ENCODE data around the gene AREG.
"Not testable (repeated sequence)": the region's sequence is repeated elsewhere in the genome, so short reads cannot be mapped to it uniquely, and the experiment has no call there.

The AREG gene, protein sequence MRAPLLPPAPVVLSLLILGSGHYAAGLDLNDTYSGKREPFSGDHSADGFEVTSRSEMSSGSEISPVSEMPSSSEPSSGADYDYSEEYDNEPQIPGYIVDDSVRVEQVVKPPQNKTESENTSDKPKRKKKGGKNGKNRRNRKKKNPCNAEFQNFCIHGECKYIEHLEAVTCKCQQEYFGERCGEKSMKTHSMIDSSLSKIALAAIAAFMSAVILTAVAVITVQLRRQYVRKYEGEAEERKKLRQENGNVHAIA

GRCh38 chr4:74444891-74445642, at the start of gene AREG:
Gene AREG, plus strand, starts transcription at chr4:74445136. Its CDS starts 210 bp downstream, at chr4:74445346.
- peak; percentile 24 for DNase-seq (ENCODE audit: low read depth)

DNA sequence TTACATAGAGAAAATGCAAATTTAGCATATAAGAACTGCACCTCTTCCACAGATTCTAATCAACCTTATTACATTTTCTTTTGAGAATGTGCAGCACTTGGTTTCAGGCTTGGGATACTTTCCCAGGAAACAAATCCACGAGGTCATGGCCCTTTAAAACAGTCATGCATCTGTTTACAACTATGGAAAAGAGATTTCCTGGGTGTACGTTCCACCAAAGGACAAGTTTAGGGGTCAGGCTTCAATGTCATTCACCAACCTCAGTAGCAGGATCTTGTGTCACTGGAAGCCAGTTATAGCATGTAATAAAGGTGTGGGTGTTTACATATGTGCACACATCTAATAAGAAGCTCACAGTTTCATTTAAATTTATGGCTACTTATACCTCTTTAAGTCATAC, 49.3 kb upstream of the AREG start:
- no peak for DNase-seq (ENCODE audit: low read depth)

GRCh38 chr4:74397748-74398426, 47.0 kb upstream of the AREG start:
- DNase-seq (ENCODE audit: low read depth): no peak

- DNase-seq (ENCODE audit: low read depth): not testable (repeated sequence)
Observed at GRCh38 chr4:74398894-74399589, 45.9 kb upstream of the AREG start.

GRCh38 chr4:74400395-74400794, 44.5 kb upstream of the AREG start:
- DNase-seq (ENCODE audit: low read depth): no peak

GRCh38 chr4:74402692-74403456, 42.1 kb upstream of the AREG start:
- DNase-seq (ENCODE audit: low read depth): no peak

DNA sequence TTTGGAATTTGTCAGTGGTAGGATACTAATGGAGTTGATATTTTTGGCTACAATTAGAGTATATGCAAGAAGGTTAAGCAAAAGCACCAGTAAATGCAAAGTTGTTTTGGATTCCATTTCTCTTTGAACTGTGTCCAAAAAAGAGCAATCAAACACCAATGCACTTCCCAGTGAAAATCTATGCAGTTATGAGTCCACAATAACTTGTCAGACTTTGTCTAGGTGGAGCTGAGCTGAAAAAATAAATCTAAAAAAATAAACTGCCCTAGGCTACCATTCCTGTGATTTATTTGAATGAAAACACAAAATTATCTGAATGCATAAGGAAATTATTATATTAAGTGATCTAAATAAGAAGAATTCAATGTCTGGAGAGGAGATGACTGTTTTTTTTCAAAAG, 37.0 kb upstream of the AREG start:
- DNase-seq (ENCODE audit: low read depth): no peak

GRCh38 chr4:74408639-74409038, 36.3 kb upstream of the AREG start:
- no peak for DNase-seq (ENCODE audit: low read depth)

GRCh38 chr4:74410272-74410671, 34.7 kb upstream of the AREG start:
- no peak for DNase-seq (ENCODE audit: low read depth)

GRCh38 chr4:74412225-74412624, 32.7 kb upstream of the AREG start:
- DNase-seq (ENCODE audit: low read depth): no peak

DNA sequence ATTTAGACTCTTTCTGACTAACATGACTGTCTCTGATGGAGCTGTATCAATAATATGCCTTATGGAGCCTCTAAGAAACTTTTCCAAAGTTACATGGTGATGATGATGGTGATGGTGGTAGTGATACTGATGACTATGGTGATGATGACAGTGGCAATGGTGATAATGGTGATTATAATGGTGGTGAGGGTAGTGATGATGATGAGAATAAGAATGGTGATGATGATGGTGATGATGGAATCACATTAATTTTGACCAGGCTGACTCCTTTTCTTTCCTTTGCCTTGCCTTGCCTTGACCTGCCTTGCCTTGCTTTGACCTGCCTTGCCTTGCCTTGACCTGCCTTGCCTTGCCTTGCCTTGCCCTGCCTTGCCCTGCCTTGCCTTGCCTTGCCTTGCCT, 31.7 kb upstream of the AREG start:
- DNase-seq (ENCODE audit: low read depth): no peak

GRCh38 chr4:74414149-74414809, 30.7 kb upstream of the AREG start:
- no peak for DNase-seq (ENCODE audit: low read depth)

DNA sequence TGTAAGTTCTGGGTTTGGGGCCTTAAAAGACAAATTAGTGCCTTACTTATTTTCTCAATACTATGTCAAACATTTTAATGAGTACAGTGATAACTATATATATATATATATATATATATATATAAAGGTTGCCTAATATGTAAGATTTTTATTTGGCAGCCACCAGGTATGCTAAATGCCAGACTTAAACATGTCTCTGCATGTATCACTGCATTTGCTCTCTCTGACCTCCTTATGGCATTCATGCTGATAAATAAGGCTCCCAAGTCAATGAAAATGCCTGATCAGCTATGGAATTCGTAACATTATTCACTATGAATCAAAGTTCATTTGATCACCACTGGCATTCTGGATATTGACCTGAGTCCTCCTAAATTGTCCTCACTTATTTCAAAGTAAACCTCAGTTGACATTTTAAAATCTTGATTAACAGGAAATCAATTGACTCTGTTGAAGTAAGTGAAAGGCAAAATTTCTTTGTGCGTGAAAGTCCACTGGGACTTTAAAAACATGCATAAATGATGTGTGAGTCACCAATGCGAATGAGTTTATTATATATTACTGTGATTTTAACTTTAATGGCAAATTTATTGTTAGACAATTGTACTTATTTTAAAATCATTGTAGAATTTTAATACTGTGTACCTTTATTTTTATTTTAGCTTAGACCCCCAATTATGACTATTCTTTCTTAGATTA, 29.2 kb upstream of the AREG start:
- no peak for DNase-seq (ENCODE audit: low read depth)

DNA sequence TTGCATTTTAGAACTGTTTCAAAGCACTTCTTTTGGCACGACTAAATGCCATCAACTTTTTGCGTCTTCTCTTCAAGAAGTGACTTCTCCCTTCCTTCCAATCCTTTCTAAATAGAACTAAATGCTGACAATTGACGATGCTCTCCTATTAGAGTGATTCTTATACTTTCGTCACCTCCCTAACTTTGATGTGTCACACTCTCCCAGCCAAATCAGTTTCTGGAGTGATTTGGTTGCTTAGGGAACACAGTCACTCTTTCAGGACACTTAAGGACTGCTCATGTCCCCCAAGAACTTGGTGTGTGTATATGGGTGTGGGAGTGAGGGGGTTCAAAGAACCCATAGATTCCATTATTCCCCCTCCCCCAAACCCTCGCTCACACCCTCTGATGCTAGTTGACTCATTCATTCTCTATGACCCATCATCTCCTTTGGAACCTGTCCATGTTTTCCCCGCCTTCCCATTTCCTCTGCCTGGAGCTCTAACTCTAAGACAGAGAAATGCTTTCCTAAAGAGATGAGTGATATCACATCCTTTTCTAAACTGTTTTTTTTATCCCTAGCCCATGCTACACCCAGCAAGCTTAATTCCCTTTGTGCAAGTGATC, 26.8 kb upstream of the AREG start:
- peak; percentile 88 for DNase-seq (ENCODE audit: low read depth)

DNA sequence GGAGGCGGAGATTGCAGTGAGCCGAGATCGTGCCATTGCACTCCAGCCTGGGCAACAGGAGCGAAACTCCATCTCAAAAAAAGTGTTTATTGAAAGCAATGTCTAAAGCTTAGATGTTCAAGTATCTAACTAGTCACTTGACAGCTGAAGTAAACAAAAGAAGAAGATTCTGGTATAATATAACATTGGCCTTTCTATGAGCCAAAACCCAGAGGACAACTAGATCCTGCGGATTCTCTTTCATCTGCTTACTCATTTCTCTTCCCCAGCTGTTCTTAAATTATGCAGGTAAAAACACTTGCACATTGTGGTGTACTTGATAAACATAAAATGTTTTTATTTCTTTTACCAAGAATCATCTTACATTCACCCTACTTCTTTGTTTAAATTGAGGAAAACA, 24.1 kb upstream of the AREG start:
- DNase-seq (ENCODE audit: low read depth): no peak

GRCh38 chr4:74423104-74423503, 21.8 kb upstream of the AREG start:
- no peak for DNase-seq (ENCODE audit: low read depth)

GRCh38 chr4:74424111-74424510, 20.8 kb upstream of the AREG start:
- DNase-seq (ENCODE audit: low read depth): no peak

GRCh38 chr4:74426101-74426500, 18.8 kb upstream of the AREG start:
- peak; percentile 89 for DNase-seq (ENCODE audit: low read depth)

DNA sequence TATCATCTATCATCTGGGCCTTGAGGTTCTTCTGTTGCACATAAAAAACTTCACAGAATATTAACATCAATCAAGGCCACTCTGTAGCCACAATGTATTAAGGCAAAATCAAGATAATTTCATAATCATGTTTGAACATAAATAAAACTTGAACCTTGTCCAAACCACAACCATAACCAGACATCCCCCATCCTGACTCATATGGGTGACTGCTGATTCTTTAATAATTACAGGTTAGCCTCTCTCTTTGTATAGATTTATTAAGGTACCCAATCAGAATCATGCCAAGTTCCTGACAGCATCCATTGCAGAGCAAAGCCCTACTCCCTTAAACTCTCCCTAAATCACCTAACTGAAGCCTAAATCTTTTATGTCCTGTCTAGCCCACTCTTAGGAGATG, 16.7 kb upstream of the AREG start:
- no peak for DNase-seq (ENCODE audit: low read depth)

Data from stromal cell of bone marrow (primary cell).